ENCODE measurements around the gene MYOM1.

MYOM1 gene

GRCh38 chr18:3190610-3191009, 29.2 kb downstream of the MYOM1 start:
- DNase-seq (ENCODE audit: low read depth in 1 of 2, low spot score in 1 of 2): no peak

- DNase-seq (ENCODE audit: low read depth in 1 of 2, low spot score in 1 of 2): no peak
Measured at GRCh38 chr18:3189884-3190283, 29.9 kb downstream of the MYOM1 start.

GRCh38 chr18:3186678-3187658, 32.8 kb downstream of the MYOM1 start:
- no peak for DNase-seq (ENCODE audit: low read depth in 1 of 2, low spot score in 1 of 2)

- no peak for DNase-seq (ENCODE audit: low read depth in 1 of 2, low spot score in 1 of 2)
Measured at GRCh38 chr18:3184275-3184963, 35.3 kb downstream of the MYOM1 start.

- DNase-seq (ENCODE audit: low read depth in 1 of 2, low spot score in 1 of 2): no peak
Measured at GRCh38 chr18:3183103-3183717, 36.6 kb downstream of the MYOM1 start.

GRCh38 chr18:3180325-3180724, 39.4 kb downstream of the MYOM1 start:
- DNase-seq (ENCODE audit: low read depth in 1 of 2, low spot score in 1 of 2): no peak

GRCh38 chr18:3179430-3180089, 40.2 kb downstream of the MYOM1 start:
- DNase-seq (ENCODE audit: low read depth in 1 of 2, low spot score in 1 of 2): no peak

- no peak for DNase-seq (ENCODE audit: low read depth in 1 of 2, low spot score in 1 of 2)
Measured at GRCh38 chr18:3177902-3178687, 41.7 kb downstream of the MYOM1 start.

GRCh38 chr18:3175195-3175758, 44.5 kb downstream of the MYOM1 start:
- no peak for DNase-seq (ENCODE audit: low read depth in 1 of 2, low spot score in 1 of 2)

GRCh38 chr18:3172097-3172496, 47.7 kb downstream of the MYOM1 start:
- DNase-seq (ENCODE audit: low read depth in 1 of 2, low spot score in 1 of 2): no peak

GRCh38 chr18:3171631-3172030, 48.1 kb downstream of the MYOM1 start:
- no peak for DNase-seq (ENCODE audit: low read depth in 1 of 2, low spot score in 1 of 2)

- DNase-seq (ENCODE audit: low read depth in 1 of 2, low spot score in 1 of 2): no peak
Measured at GRCh38 chr18:3170441-3171161, 49.2 kb downstream of the MYOM1 start.

GRCh38 chr18:3164381-3164780, 55.4 kb downstream of the MYOM1 start:
- no peak for DNase-seq (ENCODE audit: low read depth in 1 of 2, low spot score in 1 of 2)

- DNase-seq (ENCODE audit: low read depth in 1 of 2, low spot score in 1 of 2): no peak
Measured at GRCh38 chr18:3163968-3164367, 55.8 kb downstream of the MYOM1 start.

- no peak for DNase-seq (ENCODE audit: low read depth in 1 of 2, low spot score in 1 of 2)
Measured at GRCh38 chr18:3162181-3162580, 57.6 kb downstream of the MYOM1 start.

- DNase-seq (ENCODE audit: low read depth in 1 of 2, low spot score in 1 of 2): no peak
Measured at GRCh38 chr18:3159830-3160229, 59.9 kb downstream of the MYOM1 start.

- DNase-seq (ENCODE audit: low read depth in 1 of 2, low spot score in 1 of 2): no peak
Measured at GRCh38 chr18:3157606-3158005, 62.2 kb downstream of the MYOM1 start.

- DNase-seq (ENCODE audit: low read depth in 1 of 2, low spot score in 1 of 2): no peak
Measured at GRCh38 chr18:3157086-3157485, 62.7 kb downstream of the MYOM1 start.

- DNase-seq (ENCODE audit: low read depth in 1 of 2, low spot score in 1 of 2): no peak
Measured at GRCh38 chr18:3156325-3156640, 63.5 kb downstream of the MYOM1 start.

GRCh38 chr18:3154214-3154613, 65.6 kb downstream of the MYOM1 start:
- no peak for DNase-seq (ENCODE audit: low read depth in 1 of 2, low spot score in 1 of 2)
